22Rv1 (cell line): Measurements from ENCODE around the gene AMPH.

Source experiments
- CTCF ChIP-seq: fragments of 450-650 bp; IDR thresholded peaks from 2 replicates; pipeline ENCODE4 v1.5.1; 2017; ENCODE audit warnings: mild to moderate bottlenecking
- ZFX ChIP-seq: fragments of 450-650 bp; IDR thresholded peaks from 2 replicates; pipeline ENCODE4 v1.6.1; 2017; ENCODE audit warnings: antibody characterized with exemption, borderline replicate concordance

DNA sequence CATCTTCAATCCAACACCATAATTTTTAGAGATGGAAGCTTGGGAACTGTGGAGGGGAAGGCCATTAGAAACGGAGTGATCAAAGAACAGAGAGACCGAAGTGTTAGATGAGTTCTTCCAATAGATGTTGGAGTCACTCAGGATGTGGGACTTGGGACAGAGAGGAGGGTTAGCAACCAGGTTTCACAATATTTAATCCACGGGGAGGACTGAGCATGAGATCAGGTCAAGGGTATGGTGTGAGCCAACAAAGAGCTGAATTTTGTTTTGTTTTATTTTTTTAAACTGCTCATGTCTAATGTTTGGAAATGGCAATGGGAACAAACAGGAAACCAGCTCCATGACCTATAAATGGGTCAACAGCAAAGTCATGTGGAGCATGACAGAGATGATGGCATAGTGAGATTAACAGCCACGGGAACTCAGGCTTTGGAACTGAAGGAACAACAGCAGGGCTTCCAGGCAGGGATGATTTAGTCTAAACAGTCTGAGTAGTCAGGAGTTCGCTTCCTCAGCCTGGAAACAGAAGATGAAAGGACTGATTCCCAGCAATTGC is 38.9 kb upstream of the AMPH start:
- TF ChIP-seq CTCF (no peak), ZFX (no peak)
